ENCODE data around the gene GCLM.
"Not testable (repeated sequence)": the region's sequence is repeated elsewhere in the genome, so short reads cannot be mapped to it uniquely, and the experiment has no call there.

Gene GCLM

DNA sequence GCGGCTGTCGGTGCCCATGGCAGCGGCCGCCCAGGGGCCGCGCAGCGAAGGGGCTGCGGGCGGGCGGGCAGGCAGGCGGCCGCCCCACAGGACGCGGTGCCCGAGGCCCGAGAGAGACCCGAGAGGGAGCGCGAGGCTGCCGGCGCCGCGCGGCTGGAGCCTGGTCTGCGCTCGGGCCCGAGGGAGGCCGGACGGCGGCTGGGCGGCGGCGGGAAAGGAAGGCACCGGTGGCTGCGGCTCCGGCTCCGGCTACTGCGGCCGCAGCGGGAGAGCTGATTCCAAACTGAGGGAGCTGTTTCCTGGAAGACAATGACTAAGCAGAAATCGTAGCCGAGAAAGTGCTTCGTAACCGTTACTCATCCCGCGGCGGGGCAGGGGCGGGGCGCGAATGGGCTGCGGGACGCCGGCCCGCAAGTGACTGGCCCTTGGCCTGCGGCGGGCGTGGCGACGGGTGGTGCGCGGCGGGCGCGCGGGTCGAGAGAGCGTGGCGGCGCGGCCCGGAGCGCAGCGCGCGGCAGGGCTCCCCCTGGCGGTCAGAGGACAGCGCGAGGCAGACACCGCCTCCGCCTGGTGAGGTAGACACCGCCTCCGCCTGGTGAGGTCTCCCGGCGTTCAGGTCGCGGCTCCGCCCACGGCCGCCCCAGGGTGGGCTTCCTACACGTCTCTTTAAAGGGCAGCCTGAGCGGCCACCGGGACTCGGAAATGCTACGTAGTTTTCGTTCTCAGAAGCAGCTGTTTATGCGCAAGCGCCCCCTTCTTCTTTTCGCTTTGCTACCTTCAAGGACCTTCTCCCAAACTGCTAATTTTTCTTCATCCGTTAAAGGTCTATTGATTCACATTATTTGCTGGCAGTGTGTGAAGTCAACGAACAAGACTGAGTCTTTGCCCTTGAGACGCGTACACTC lies at the start of gene GCLM:
GCLM (minus strand) TSS at position 285 of the 905 bp plus-strand sequence; CDS start at position 18, 267 bp downstream.
- DNase-seq (ENCODE audit: low read depth in 2 of 2): peak; percentile 87

GRCh38 chr1:93958726-93959100 lies 49.5 kb upstream of the GCLM start:
- DNase-seq (ENCODE audit: low read depth in 2 of 2): no peak

GRCh38 chr1:93958032-93958725 lies 48.9 kb upstream of the GCLM start:
- DNase-seq (ENCODE audit: low read depth in 2 of 2): no peak

DNA sequence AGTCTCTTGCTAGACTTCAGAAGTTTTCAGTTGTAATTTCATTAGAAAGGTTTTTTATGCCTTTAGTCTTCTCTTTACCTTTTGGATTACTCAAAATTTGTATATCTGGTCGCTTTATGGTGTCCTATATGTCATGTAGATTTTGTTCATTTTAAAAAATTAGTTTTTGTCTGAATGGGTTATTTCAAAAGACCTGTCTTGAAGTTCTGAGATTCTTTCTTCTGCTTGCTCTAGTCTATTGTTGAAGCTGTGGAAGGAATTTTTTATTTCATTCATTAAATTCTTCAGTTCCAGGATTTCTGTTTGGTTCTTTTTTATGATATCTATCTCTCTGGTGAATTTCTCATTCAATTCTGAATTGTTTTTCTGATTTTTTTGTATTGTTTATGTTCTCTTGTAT lies 46.5 kb upstream of the GCLM start:
- no peak for DNase-seq (ENCODE audit: low read depth in 2 of 2)

DNA sequence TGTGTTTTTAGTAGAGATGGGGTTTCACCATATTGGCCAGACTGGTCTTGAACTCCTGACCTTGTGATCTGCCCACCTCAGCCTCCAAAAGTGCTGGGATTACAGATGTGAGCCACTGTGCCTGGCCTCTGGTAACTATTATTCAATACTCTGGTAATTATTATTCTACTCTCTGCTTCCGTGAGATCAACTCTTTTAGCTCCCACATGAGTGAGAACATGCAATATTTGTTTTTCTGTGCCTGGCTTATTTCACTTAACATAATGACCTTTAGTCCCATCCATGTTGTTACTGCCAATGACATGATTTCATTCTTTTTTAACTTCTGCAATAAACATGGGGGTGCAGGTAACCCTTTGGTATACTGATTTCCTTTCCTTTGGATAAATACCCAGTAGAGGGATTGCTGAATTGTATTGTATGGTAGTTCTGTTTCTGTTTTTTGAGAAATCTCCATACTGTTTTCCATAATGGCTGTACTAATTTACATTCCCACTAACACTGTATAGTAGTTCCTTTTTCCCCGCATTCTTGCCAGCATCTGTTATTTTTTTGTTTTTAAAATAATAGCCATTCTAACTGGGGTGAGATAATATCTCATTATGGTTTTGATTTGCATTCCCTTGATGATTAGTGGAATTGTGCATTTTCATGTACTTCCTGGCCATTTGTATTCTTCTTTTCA lies 37.9 kb upstream of the GCLM start:
- DNase-seq (ENCODE audit: low read depth in 2 of 2): not testable (repeated sequence)

GRCh38 chr1:93938461-93939145 lies 29.4 kb upstream of the GCLM start:
- DNase-seq (ENCODE audit: low read depth in 2 of 2): no peak

GRCh38 chr1:93937997-93938396 lies 28.8 kb upstream of the GCLM start:
- DNase-seq (ENCODE audit: low read depth in 2 of 2): no peak

GRCh38 chr1:93925206-93925605 lies 16.0 kb upstream of the GCLM start:
- DNase-seq (ENCODE audit: low read depth in 2 of 2): no peak

- no peak for DNase-seq (ENCODE audit: low read depth in 2 of 2)
These were observed 10.6 kb upstream of the GCLM start for GRCh38 chr1:93919780-93920179.

DNA sequence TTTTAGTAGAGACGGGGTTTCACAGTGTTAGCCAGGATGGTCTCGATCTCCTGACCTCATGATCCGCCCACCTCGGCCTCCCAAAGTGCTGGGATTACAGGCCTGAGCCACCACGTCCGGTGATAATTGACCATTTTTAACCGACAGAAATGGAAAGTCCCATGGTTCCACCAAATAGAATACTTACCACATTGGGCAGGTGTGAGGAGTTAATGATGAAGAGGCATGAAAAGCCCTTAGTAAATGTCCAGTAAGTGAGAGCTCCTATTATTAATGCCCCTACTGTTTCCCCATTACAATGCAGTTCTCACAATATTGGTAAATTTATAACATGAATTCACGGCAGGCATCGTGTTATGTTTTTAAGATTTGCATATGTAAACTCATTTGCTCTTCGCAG lies 8.1 kb upstream of the GCLM start:
- no peak for DNase-seq (ENCODE audit: low read depth in 2 of 2)

GRCh38 chr1:93910880-93911279 lies 1.6 kb upstream of the GCLM start:
- DNase-seq (ENCODE audit: low read depth in 2 of 2): not testable (repeated sequence)

DNA sequence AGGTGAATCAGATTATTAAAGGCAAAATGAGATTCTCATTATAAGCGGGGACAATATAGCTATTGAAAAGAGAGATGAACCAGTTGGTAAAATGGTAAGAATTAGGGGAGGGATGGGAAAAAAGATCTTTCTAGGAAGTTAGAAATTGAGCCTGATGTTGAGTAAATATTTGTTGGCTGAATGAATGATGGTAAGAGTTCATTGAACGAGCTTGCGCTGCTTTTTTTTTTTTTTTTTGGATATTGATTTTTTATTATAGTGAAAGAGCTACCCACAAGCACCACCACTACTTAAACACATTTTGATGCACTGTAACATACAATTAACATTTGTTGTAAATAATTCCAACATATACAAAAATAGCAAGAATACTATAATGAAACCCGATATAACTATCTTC lies 1.1 kb upstream of the GCLM start:
- no peak for DNase-seq (ENCODE audit: low read depth in 2 of 2)

GRCh38 chr1:93908394-93909145 lies 660 bp downstream of the GCLM start:
- no peak for DNase-seq (ENCODE audit: low read depth in 2 of 2)

DNA sequence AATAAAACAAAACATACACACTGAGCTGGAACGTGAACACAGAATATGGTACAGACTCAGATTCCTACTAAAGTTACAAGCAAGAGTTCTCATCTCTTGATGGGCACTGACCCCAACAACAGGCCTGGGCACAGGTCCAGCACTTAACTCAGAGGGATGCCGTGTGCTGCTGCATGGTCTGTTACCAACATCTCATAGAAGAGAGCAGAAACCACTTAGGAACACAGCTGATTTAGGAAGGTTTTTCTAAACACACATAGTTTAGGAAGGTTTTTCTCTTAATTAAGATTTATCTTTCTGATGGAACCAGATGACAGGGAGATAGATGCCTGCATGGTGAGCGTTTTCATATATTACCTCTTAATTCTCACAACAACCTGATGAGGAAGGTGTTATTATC lies 1.5 kb downstream of the GCLM start:
- peak in 1 of 2 experiments; percentile 8 for DNase-seq (ENCODE audit: low read depth in 2 of 2)

DNA sequence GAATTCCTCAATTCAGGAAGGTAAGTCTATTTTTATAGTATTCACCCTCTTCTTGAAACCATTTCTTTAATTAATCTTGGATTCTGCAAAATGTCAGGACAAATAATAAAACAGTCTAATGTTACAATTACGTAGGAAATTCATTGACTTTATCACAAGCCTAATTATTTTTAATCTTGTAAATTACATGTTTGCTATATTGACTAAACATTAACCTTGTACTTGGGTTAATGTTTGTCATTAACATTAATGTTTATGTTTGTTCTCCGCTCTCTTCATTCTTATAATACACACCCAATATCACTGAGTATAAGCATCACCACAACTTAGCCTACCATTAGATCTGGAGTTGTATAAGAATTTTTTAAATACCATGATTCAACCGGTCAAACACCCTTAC lies 2.8 kb downstream of the GCLM start:
- no peak for DNase-seq (ENCODE audit: low read depth in 2 of 2)

GRCh38 chr1:93905734-93906133 lies 3.5 kb downstream of the GCLM start:
- DNase-seq (ENCODE audit: low read depth in 2 of 2): peak; percentile 10 to 18

GRCh38 chr1:93905051-93905450 lies 4.2 kb downstream of the GCLM start:
- DNase-seq (ENCODE audit: low read depth in 2 of 2): no peak

DNA sequence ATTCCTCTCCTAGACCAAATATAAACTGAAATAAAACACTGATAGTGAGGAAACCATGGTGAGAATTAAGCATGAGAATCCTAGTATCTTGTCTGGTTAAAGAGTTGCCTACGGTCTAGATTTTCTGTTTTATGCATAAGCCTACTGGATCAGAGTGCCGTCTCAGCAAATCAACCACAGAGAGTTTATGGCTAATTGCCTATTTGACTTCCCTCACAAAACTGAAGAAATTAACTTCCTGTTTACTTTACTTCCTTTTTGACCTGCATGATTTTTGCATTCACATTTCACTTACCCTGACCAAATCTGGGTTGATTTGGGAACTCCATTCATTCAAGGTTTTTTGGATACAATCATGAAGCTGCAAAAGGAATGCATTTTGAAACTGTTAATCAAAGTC lies 5.0 kb downstream of the GCLM start:
- DNase-seq (ENCODE audit: low read depth in 2 of 2): no peak

- DNase-seq (ENCODE audit: low read depth in 2 of 2): no peak
These were observed 8.3 kb downstream of the GCLM start for GRCh38 chr1:93900723-93901504.

- DNase-seq (ENCODE audit: low read depth in 2 of 2): no peak
These were observed 9.6 kb downstream of the GCLM start for GRCh38 chr1:93899543-93900207.
